ENCODE data around the gene RTP5. TPM values are rescaled to one million over a fixed set of nuclear protein-coding genes. Genes with fewer than 3 reads are reported as not detected.

Gene RTP5
- total RNA-seq, 2 donors from 2014 or later: not detected

DNA sequence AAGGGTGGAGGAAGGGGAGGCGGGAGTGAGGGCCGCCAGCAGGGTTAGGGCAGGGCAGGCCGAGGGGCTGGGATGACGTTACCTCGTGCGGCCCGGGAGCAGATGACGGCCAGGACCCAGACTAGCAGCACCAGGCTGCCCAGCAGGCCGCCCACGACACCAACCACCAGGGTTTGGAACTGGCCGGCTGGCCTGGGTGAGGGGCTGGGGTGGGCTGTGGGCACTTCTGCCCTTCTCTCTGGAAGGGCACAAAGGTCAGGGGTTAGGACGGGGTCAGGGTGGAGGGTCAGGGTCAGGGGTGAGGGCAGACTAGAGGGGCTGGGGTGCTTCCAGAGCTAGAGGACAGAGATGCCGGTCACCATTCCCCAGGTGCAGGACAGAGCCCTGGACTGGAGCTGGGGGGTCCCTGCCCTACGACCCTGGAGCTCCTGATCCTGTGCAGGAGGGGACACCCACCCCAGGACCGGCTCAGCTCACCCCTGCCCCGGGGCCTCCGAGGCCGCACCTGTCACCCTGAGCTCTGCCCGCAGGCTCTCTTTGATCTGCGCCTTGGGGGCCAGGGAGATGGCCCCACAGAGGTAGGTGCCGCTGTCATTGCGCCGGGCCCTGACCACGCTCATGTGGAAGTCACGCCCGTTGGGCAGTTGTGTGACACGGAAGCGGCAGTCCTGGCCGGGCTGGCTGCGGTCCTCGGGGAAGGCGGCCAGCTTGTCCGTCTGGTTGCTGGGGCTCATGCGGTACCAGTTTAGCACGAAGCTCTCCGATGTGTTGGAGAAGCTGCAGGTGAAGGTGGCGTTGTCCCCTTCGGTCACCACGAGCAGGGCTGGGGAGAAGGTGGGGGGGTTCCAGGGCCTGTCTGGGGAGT, 17.2 kb upstream of the RTP5 start:
- no peaks in the 10 kb centered on the region for H3K27me3 ChIP-seq (ENCODE audit: control insufficient read depth, insufficient read depth, low read length, poor library complexity, severe bottlenecking)
- TF ChIP-seq, protein P1, sequence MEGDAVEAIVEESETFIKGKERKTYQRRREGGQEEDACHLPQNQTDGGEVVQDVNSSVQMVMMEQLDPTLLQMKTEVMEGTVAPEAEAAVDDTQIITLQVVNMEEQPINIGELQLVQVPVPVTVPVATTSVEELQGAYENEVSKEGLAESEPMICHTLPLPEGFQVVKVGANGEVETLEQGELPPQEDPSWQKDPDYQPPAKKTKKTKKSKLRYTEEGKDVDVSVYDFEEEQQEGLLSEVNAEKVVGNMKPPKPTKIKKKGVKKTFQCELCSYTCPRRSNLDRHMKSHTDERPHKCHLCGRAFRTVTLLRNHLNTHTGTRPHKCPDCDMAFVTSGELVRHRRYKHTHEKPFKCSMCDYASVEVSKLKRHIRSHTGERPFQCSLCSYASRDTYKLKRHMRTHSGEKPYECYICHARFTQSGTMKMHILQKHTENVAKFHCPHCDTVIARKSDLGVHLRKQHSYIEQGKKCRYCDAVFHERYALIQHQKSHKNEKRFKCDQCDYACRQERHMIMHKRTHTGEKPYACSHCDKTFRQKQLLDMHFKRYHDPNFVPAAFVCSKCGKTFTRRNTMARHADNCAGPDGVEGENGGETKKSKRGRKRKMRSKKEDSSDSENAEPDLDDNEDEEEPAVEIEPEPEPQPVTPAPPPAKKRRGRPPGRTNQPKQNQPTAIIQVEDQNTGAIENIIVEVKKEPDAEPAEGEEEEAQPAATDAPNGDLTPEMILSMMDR (conservative IDR thresholded peaks at IDR 0.05): no peak
- H3K9me3 ChIP-seq (ENCODE audit: control insufficient read depth, low read length): no peaks in the 10 kb centered on the region
- H3K27me3 Mint-ChIP-seq (ENCODE audit: insufficient read depth): peaks cover 3% of the 10 kb centered on the region
- H3K36me3 Mint-ChIP-seq (ENCODE audit: low read depth): no peaks in the 10 kb centered on the region
- H3K4me3 ChIP-seq (ENCODE audit: low read length): no peak overlapping the region
- peak; percentile 35 for DNase-seq
- no peaks in the 10 kb centered on the region for H3K4me1 Mint-ChIP-seq
- H3K9ac ChIP-seq (ENCODE audit: extremely low read depth, low read length, poor library complexity, severe bottlenecking): no peak overlapping the region
- no peaks in the 10 kb centered on the region for H3K4me1 ChIP-seq (ENCODE audit: control insufficient read depth, insufficient read depth, low read length)
- no peak overlapping the region for H3K27ac Mint-ChIP-seq
- no peak overlapping the region for H3K27ac ChIP-seq (ENCODE audit: low read depth, low read length)
- H3K36me3 ChIP-seq (ENCODE audit: control insufficient read depth, insufficient read depth, low read length): no peaks in the 10 kb centered on the region
- 93% methylated on average over 20 to 39 of the region's 39 CpGs for whole genome bisulfite sequencing, 2 experiments (ENCODE audit: insufficient coverage in 1 of 2, insufficient read length in 1 of 2)
- H3K4me3 Mint-ChIP-seq: no peak overlapping the region
- no peaks in the 10 kb centered on the region for H3K9me3 Mint-ChIP-seq

DNA sequence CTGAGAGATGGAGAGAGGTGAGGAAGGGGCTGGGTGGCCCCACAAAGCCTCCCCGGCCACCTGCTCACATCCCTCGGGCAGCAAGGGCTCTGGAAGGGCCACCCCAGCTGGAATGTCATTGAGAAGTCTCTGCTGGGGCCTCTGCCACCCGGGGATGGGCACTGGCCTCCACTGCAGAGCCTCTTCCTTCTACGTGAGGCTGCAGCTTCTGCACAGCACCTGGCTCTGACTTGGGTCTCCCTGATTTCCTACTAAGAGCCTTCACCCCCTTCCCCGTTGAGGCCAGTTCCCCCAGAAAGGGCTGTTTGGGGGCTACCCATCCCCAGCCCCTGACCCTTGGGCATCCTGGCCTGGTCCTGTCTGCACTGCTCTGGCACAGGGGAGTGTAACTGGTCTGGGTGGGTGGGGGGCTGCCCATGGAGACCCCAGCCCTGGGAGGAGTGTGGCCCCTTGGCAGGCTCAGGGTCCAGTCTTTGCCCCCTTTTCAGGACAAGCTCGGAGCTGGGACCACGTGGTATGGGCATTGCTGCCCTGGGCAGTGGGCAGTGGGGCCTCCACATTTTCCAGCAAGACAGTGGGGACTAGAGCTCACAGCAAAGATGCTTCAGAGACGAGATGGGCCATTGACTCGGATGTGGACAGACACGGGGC, 16.4 kb upstream of the RTP5 start:
- Mint-ChIP-seq H3K36me3 (ENCODE audit: low read depth) (no peaks in the 10 kb centered on the region), H3K27me3 (ENCODE audit: insufficient read depth) (peaks cover 3% of the 10 kb centered on the region), H3K4me1 (no peaks in the 10 kb centered on the region), H3K27ac (no peak overlapping the region), H3K9me3 (no peaks in the 10 kb centered on the region), H3K4me3 (no peak overlapping the region)
- DNase-seq: no peak
- H3K27me3 ChIP-seq (ENCODE audit: control insufficient read depth, insufficient read depth, low read length, poor library complexity, severe bottlenecking): no peaks in the 10 kb centered on the region
- WGBS, 2 experiments (ENCODE audit: insufficient coverage in 1 of 2, insufficient read length in 1 of 2): 89 to 92% methylated on average over 7 to 10 of the region's 10 CpGs
- H3K27ac ChIP-seq (ENCODE audit: low read depth, low read length): no peak overlapping the region
- H3K4me1 ChIP-seq (ENCODE audit: control insufficient read depth, insufficient read depth, low read length): no peaks in the 10 kb centered on the region
- no peaks in the 10 kb centered on the region for H3K36me3 ChIP-seq (ENCODE audit: control insufficient read depth, insufficient read depth, low read length)
- TF ChIP-seq, protein P1 (conservative IDR thresholded peaks at IDR 0.05): no peak
- H3K9ac ChIP-seq (ENCODE audit: extremely low read depth, low read length, poor library complexity, severe bottlenecking): no peak overlapping the region
- H3K9me3 ChIP-seq (ENCODE audit: control insufficient read depth, low read length): no peaks in the 10 kb centered on the region
- H3K4me3 ChIP-seq (ENCODE audit: low read length): no peak overlapping the region

DNA sequence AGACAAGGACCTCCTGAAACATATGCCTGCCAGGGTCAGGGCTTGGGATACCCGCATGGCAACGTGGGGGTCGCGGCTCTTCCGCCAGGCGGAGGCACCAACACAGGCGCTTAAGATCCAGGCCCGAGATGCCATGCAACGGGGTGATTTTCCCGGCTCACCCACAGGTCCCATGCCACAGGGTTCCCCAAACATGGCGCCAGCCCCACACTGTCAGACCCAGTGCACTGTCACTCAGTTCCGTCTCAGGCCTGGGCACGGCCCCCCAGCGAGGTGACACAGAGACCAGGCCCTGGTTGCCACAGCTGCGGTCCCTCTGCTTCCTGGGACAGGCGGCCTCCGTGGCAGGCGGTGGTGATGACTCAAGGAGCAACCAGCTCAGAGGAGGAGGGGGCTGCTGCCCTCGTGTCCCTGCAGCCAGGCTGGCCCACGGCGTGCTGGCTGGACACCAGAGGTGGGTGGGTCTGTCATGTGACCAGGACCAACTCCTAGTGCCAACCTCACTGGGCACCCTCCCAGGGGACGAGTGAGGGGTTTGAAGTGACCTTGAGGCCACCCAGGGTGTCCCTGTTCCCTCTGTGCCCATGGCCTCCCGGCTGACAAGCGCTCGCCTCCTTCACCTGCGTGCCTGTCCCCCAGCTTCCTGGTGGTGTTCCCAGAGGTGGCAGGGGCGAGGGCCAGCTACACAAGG, 15.7 kb upstream of the RTP5 start:
- Mint-ChIP-seq H3K9me3 (no peaks in the 10 kb centered on the region), H3K4me1 (no peaks in the 10 kb centered on the region), H3K27ac (no peak overlapping the region), H3K36me3 (ENCODE audit: low read depth) (no peaks in the 10 kb centered on the region), H3K4me3 (no peak overlapping the region), H3K27me3 (ENCODE audit: insufficient read depth) (peaks cover under 1% of the 10 kb centered on the region)
- no peak overlapping the region for H3K9ac ChIP-seq (ENCODE audit: extremely low read depth, low read length, poor library complexity, severe bottlenecking)
- H3K27me3 ChIP-seq (ENCODE audit: control insufficient read depth, insufficient read depth, low read length, poor library complexity, severe bottlenecking): no peaks in the 10 kb centered on the region
- H3K9me3 ChIP-seq (ENCODE audit: control insufficient read depth, low read length): no peaks in the 10 kb centered on the region
- H3K27ac ChIP-seq (ENCODE audit: low read depth, low read length): no peak overlapping the region
- H3K4me1 ChIP-seq (ENCODE audit: control insufficient read depth, insufficient read depth, low read length): no peaks in the 10 kb centered on the region
- no peaks in the 10 kb centered on the region for H3K36me3 ChIP-seq (ENCODE audit: control insufficient read depth, insufficient read depth, low read length)
- TF ChIP-seq, protein P1 (conservative IDR thresholded peaks at IDR 0.05): no peak
- no peak for DNase-seq
- 87 to 91% methylated on average over 20 to 27 of the region's 27 CpGs for WGBS, 2 experiments (ENCODE audit: insufficient coverage in 1 of 2, insufficient read length in 1 of 2)
- no peak overlapping the region for H3K4me3 ChIP-seq (ENCODE audit: low read length)

Data from endodermal cell (in vitro differentiated cells).